ENCODE results near the gene ACAT2.
A peak's percentile ranks its signal among the peaks of the same experiment; 100 is the strongest.
"Not testable (repeated sequence)": the region's sequence is repeated elsewhere in the genome, so short reads cannot be mapped to it uniquely, and the experiment has no call there.

Gene ACAT2

GRCh38 chr6:159761873-159762680, at the start of gene ACAT2:
ACAT2 (plus strand) TSS chr6:159762045; CDS start chr6:159762088, 43 bp downstream.
- peak; percentile 94 for DNase-seq

GRCh38 chr6:159712389-159712788, 49.5 kb upstream of the ACAT2 start:
- not testable (repeated sequence) for DNase-seq

- no peak for DNase-seq
Observed at GRCh38 chr6:159713984-159714383, 47.9 kb upstream of the ACAT2 start.

- no peak for DNase-seq
Observed at GRCh38 chr6:159714404-159714803, 47.4 kb upstream of the ACAT2 start.

- DNase-seq = no peak
Observed at GRCh38 chr6:159715166-159715565, 46.7 kb upstream of the ACAT2 start.

- DNase-seq = no peak
Observed at GRCh38 chr6:159715605-159716004, 46.2 kb upstream of the ACAT2 start.

GRCh38 chr6:159716247-159717096, 45.4 kb upstream of the ACAT2 start:
- DNase-seq = peak; percentile 36

GRCh38 chr6:159718634-159719033, 43.2 kb upstream of the ACAT2 start:
- DNase-seq = no peak

GRCh38 chr6:159719287-159719686, 42.6 kb upstream of the ACAT2 start:
- no peak for DNase-seq

- DNase-seq = no peak
Observed at GRCh38 chr6:159720708-159721107, 41.1 kb upstream of the ACAT2 start.

GRCh38 chr6:159721981-159722380, 39.9 kb upstream of the ACAT2 start:
- not testable (repeated sequence) for DNase-seq

GRCh38 chr6:159722655-159723054, 39.2 kb upstream of the ACAT2 start:
- no peak for DNase-seq

GRCh38 chr6:159723259-159723658, 38.6 kb upstream of the ACAT2 start:
- DNase-seq = no peak

- no peak for DNase-seq
Observed at GRCh38 chr6:159724778-159725177, 37.1 kb upstream of the ACAT2 start.

GRCh38 chr6:159725208-159725607, 36.6 kb upstream of the ACAT2 start:
- DNase-seq = not testable (repeated sequence)

GRCh38 chr6:159726255-159726917, 35.5 kb upstream of the ACAT2 start:
- no peak for DNase-seq

- peak; percentile 97 for DNase-seq
Observed at GRCh38 chr6:159726918-159727716, 34.7 kb upstream of the ACAT2 start, which contains the start of gene WTAP. WTAP (plus strand) TSS chr6:159727506; CDS start chr6:159736266, 8,760 bp downstream.

GRCh38 chr6:159727717-159728445, 34.0 kb upstream of the ACAT2 start:
- no peak for DNase-seq

GRCh38 chr6:159728531-159728964, 33.3 kb upstream of the ACAT2 start:
- DNase-seq = no peak

GRCh38 chr6:159729598-159730331, 32.1 kb upstream of the ACAT2 start:
- no peak for DNase-seq

GRCh38 chr6:159730332-159730676, 31.5 kb upstream of the ACAT2 start:
- no peak for DNase-seq
